ENCODE measurements around the gene TAF4. TPM values are rescaled to one million over a fixed set of nuclear protein-coding genes. Genes with fewer than 3 reads are reported as not detected.

Gene TAF4
- total and polyA plus RNA-seq, 3 donors from 2014 or later = 30.7 to 111 (median 107) TPM

GRCh38 chr20:62025394-62025793, 40.3 kb downstream of the TAF4 start:
- TF ChIP-seq, protein P1, sequence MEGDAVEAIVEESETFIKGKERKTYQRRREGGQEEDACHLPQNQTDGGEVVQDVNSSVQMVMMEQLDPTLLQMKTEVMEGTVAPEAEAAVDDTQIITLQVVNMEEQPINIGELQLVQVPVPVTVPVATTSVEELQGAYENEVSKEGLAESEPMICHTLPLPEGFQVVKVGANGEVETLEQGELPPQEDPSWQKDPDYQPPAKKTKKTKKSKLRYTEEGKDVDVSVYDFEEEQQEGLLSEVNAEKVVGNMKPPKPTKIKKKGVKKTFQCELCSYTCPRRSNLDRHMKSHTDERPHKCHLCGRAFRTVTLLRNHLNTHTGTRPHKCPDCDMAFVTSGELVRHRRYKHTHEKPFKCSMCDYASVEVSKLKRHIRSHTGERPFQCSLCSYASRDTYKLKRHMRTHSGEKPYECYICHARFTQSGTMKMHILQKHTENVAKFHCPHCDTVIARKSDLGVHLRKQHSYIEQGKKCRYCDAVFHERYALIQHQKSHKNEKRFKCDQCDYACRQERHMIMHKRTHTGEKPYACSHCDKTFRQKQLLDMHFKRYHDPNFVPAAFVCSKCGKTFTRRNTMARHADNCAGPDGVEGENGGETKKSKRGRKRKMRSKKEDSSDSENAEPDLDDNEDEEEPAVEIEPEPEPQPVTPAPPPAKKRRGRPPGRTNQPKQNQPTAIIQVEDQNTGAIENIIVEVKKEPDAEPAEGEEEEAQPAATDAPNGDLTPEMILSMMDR (IDR thresholded peaks at IDR 0.05) = no peak
- intact Hi-C loops (cut with DNase I; ENCODE audit: low total_unique reads) = no loop called here
- WGBS, 2 donors = 61 to 65% methylated on average over 8 of the region's 8 CpGs
- H3K4me1 ChIP-seq = peaks cover 46% of the 10 kb centered on the region
- no peak overlapping the region for H3K4me3 ChIP-seq
- DNase-seq = no peak
- peak overlapping the region in 1 of 2 donors; percentile 16 for H3K27ac ChIP-seq
- no peaks in the 10 kb centered on the region for H3K36me3 ChIP-seq (ENCODE audit: low read depth, missing control alignments)
- H3K27me3 ChIP-seq = no peaks in the 10 kb centered on the region
- H3K9me3 ChIP-seq = no peaks in the 10 kb centered on the region

DNA sequence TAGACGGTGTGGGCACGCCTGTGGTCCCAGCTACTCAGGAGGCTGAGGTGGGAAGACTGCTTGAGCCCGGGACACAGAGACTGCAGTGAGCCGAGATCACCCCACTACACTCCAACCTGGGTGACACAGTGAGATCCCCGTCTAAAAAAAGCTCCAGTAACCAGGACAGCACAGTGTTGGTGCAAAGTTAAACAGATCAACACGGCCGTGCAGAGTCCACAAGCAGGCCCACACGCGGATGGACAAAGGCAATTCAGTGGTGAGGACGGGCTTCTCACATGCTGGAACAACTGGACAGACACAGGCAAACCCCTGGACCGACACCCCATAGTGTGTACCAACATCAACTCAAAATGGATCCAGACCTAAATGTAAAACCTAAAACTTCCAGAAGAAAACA, 41.7 kb downstream of the TAF4 start:
- intact Hi-C loops (cut with DNase I; ENCODE audit: low total_unique reads) = loop anchor here (5.0 kb wide), 1 partner anchor 98 kb away; the partner anchor contains the start of gene LSM14B
- H3K36me3 ChIP-seq (ENCODE audit: low read depth, missing control alignments) = no peaks in the 10 kb centered on the region
- WGBS, 2 donors = 82 to 90% methylated on average over 11 of the region's 11 CpGs

DNA sequence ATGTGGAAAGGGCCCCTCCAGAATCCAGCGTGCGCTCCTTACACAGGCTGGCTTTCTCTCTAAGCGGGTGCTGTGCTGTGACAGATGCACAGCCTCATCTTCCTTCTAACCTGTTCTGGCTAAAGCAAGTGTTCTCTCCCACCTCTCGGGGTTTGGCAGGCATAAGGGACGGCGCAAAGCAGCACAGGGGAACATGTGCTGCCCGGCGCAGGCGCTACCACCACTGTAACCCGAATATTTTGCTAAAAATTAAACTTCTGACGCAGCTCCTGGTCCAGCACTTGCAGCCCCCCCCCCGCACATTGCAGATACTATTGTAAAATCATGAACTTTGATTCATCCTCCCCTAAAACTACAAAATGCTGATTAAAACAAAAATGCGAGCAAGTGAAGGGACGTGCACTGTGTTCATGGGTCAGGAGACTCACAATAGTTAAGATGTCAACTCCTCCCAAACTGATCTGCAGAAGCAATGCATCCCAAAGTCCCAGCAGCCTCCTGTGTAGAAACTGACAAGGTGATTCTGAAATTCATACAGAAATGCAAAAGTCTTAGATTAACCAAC, 43.0 kb downstream of the TAF4 start:
- peak overlapping the region in 1 of 2 donors; percentile 21 for H3K27ac ChIP-seq

More for the DNA sequence above, 41.7 kb downstream of the TAF4 start:
- H3K4me3 ChIP-seq = no peak overlapping the region
- DNase-seq = no peak
- TF ChIP-seq POLR2A (IDR thresholded peaks at IDR 0.05) = no peak
- TF ChIP-seq, protein P1 (IDR thresholded peaks at IDR 0.05) = no peak
- peaks cover 61% of the 10 kb centered on the region for H3K4me1 ChIP-seq
- H3K27ac ChIP-seq = no peak overlapping the region
- no peaks in the 10 kb centered on the region for H3K9me3 ChIP-seq
- no peaks in the 10 kb centered on the region for H3K27me3 ChIP-seq

DNA sequence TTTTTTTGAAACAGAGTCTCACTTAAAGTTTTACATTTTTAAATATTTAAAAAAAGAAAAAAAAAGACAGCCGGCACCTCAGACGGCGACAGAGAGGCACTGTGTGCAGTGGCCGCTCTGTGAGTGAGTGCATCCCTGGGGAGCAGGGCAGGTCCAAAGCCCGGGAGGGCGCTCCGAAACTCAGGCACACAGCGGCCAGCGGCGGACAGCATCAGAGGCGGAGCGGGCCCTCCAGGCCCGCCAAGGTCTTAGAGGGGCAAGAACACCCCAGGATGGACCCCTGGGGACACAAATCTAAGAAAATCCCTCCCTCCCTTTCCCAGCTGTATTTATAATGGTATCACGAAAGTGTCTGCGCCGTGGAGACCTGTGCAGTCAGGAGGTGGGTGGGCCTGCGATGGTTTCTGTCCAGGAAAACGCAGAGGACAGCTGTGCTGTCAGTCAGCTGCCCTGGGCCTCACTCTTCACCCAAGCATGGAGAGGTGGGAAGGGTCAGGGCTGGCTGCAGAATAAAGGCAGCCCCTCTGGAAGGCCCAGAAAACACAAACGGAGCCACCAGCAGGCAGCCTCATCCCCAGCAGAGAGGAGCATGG, 43.8 kb downstream of the TAF4 start:
- TF ChIP-seq, protein P1 (IDR thresholded peaks at IDR 0.05) = no peak
- TF ChIP-seq POLR2A (IDR thresholded peaks at IDR 0.05) = no peak
- no peaks in the 10 kb centered on the region for H3K36me3 ChIP-seq (ENCODE audit: low read depth, missing control alignments)
- intact Hi-C loops (cut with DNase I; ENCODE audit: low total_unique reads) = loop anchor here (5.0 kb wide), 1 partner anchor 100 kb away; the partner anchor contains the start of gene LSM14B
- 42 to 67% methylated on average over 18 to 19 of the region's 19 CpGs for whole genome bisulfite sequencing, 2 donors
- H3K4me1 ChIP-seq = peaks cover 74% of the 10 kb centered on the region
- H3K27me3 ChIP-seq = no peaks in the 10 kb centered on the region
- H3K27ac ChIP-seq = peak overlapping the region in 1 of 2 donors; percentile 21
- no peaks in the 10 kb centered on the region for H3K9me3 ChIP-seq
- no peak overlapping the region for H3K4me3 ChIP-seq
- no peak for DNase-seq

More for the DNA sequence above, 43.0 kb downstream of the TAF4 start:
- intact Hi-C loops (cut with DNase I; ENCODE audit: low total_unique reads) = loop anchor here (5.0 kb wide), 1 partner anchor 100 kb away; the partner anchor contains the start of gene LSM14B
- H3K4me1 ChIP-seq = peaks cover 73% of the 10 kb centered on the region
- no peaks in the 10 kb centered on the region for H3K27me3 ChIP-seq
- no peak for TF ChIP-seq POLR2A (IDR thresholded peaks at IDR 0.05)
- TF ChIP-seq, protein P1 (IDR thresholded peaks at IDR 0.05) = no peak
- no peaks in the 10 kb centered on the region for H3K36me3 ChIP-seq (ENCODE audit: low read depth, missing control alignments)
- WGBS, 2 donors = 73 to 89% methylated on average over 14 of the region's 14 CpGs
- no peak overlapping the region for H3K4me3 ChIP-seq
- DNase-seq = no peak
- no peaks in the 10 kb centered on the region for H3K9me3 ChIP-seq

All from testis (tissue), 3 donors.